Measurements from ENCODE around the gene PATJ.

DNA sequence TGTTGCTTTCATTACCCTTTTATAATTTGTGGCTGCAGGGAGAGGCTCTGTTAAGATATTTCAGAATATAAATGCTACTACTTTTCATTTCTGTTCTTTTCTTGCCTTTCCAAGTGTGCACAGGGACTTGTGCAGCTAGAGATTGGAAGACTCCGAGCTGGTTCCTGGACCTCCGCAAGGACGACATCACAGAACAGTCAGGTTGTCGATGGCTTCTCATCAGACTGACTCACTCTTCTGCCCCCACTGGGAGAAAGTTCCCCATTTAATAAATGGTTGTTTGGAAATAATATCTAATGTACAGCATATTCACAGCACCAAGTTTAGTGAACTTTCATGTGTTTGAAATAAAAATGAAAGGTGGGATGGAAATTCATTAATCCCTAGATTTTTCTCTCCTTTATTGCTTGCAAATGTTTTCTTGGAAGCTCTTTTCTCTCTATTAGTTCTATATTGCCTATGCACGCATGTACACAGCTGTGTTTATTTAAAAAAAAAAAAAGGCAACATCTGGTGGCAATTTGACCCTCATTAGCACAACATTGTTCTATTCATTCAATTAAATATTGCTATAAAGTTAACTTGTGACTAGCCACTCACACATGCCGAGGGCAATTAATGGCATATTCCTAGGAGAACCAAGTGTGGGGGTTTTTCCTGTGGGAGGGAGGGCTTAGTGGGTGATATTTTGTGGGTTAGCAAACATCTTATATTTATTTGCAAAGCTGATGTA is 374.9 kb downstream of the PATJ start:
- peak; percentile 28; the same call in 1 of the 2 replicates for TF ChIP-seq POLR2AphosphoS5 (IDR thresholded peaks at IDR 0.05; ENCODE audit: borderline replicate concordance, low read depth, low read length)
- no peak for TF ChIP-seq EZH2 (IDR thresholded peaks at IDR 0.05)
